Heart left ventricle (tissue), 13 donors: Measurements from ENCODE around the gene MXI1.

ENCODE experiments used
- POLR2A ChIP-seq, 2 donors: fragments of 450-650 bp; IDR thresholded peaks; one replicate each; pipeline ENCODE4 v1.6.1; 2017; ENCODE audit warnings: antibody characterized with exemption in 2 of 2, mild to moderate bottlenecking in 2 of 2, moderate library complexity in 2 of 2
- TF ChIP-seq, protein P1 (sequence below), 12 donors: fragments of 200-600 bp; sonication (generic) in 4 of 12; IDR thresholded peaks; one replicate each; pipeline versions ENCODE4 v1.5.0 to v1.8.0; 2018 to 2022; ENCODE audit warnings: antibody characterized with exemption in 12 of 12, mild to moderate bottlenecking in 5 of 12
- donor health status: ischemic (EF 13 %, LVEDD 7.1; RV severe dilation, severe dysfunction).
- donor health status: DM: no; HTN: yes; CAD: no.
- donor health status: DM: no; HTN: no; CAD: no.
- donor health status: ischemic (EF 25% LVEDD 6.9; RV normal size, moderate dysfunction).
- donor health status: ischemic (EF 25% LVEDD 5.7; RV mildly dilated, moderate dysfunction).
- donor health status: ischemic (EF 35%, LVEDD 5.7; RV mildly dilated, moderate dysfunction).
- donor health status: nonischemic (EF 11% LVEDD 7.7; RV severe dilation, severe dysfunction).
- donor health status: DM: yes; HTN: yes; CAD: no.
- donor health status: PGD.
- donor health status: ischemic (EF 29% LVEDD 5.4; RV normal size, mild dysfunction).
- donor health status: nonischemic (EF 23%, LVEDD 6.1; RV moderate dilation, normal function).

GRCh38 chr10:110226926-110227641, 19.7 kb downstream of the MXI1 start:
- TF ChIP-seq, protein P1, sequence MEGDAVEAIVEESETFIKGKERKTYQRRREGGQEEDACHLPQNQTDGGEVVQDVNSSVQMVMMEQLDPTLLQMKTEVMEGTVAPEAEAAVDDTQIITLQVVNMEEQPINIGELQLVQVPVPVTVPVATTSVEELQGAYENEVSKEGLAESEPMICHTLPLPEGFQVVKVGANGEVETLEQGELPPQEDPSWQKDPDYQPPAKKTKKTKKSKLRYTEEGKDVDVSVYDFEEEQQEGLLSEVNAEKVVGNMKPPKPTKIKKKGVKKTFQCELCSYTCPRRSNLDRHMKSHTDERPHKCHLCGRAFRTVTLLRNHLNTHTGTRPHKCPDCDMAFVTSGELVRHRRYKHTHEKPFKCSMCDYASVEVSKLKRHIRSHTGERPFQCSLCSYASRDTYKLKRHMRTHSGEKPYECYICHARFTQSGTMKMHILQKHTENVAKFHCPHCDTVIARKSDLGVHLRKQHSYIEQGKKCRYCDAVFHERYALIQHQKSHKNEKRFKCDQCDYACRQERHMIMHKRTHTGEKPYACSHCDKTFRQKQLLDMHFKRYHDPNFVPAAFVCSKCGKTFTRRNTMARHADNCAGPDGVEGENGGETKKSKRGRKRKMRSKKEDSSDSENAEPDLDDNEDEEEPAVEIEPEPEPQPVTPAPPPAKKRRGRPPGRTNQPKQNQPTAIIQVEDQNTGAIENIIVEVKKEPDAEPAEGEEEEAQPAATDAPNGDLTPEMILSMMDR (IDR thresholded peaks at IDR 0.05) = no peak
- TF ChIP-seq POLR2A (IDR thresholded peaks at IDR 0.05) = no peak
